Measurements from ENCODE around the gene LRRC55. TPM values are rescaled to one million over a fixed set of nuclear protein-coding genes. Genes with fewer than 3 reads are reported as not detected.

LRRC55 gene
- total RNA-seq, 2 donors from 2014 or later: not detected

- ATAC-seq (ENCODE audit: insufficient number of reproducible peaks, low FRiP score, low read depth): no peak
- H3K9me3 ChIP-seq: no peaks in the 10 kb centered on the region
- no peaks in the 10 kb centered on the region for H3K4me1 ChIP-seq (ENCODE audit: control insufficient read depth in 1 of 2, low read depth in 2 of 2)
- H3K36me3 ChIP-seq: no peaks in the 10 kb centered on the region
- no peak for TF ChIP-seq CTCF (IDR thresholded peaks at IDR 0.05)
- no peak overlapping the region for H3K27ac ChIP-seq
- no peak for DNase-seq (ENCODE audit: low spot score)
- no peak overlapping the region for H3K4me3 ChIP-seq
- H3K27me3 ChIP-seq (replicated peaks; ENCODE audit: insufficient read depth): no peaks in the 10 kb centered on the region
Measured at GRCh38 chr11:57205041-57205641, 23.4 kb downstream of the LRRC55 start.

GRCh38 chr11:57207168-57207567 is 25.4 kb downstream of the LRRC55 start:
- no peak for ATAC-seq (ENCODE audit: insufficient number of reproducible peaks, low FRiP score, low read depth)

GRCh38 chr11:57210781-57211180 is 29.0 kb downstream of the LRRC55 start:
- no peaks in the 10 kb centered on the region for H3K27me3 ChIP-seq (replicated peaks; ENCODE audit: insufficient read depth)
- H3K9me3 ChIP-seq: no peaks in the 10 kb centered on the region
- no peak overlapping the region for H3K27ac ChIP-seq
- H3K4me3 ChIP-seq: no peak overlapping the region
- H3K36me3 ChIP-seq: no peaks in the 10 kb centered on the region
- no peaks in the 10 kb centered on the region for H3K4me1 ChIP-seq (ENCODE audit: control insufficient read depth in 1 of 2, low read depth in 2 of 2)
- TF ChIP-seq CTCF (IDR thresholded peaks at IDR 0.05): no peak
- DNase-seq (ENCODE audit: low spot score): no peak
- ATAC-seq (ENCODE audit: insufficient number of reproducible peaks, low FRiP score, low read depth): no peak

More at GRCh38 chr11:57207168-57207567, 25.4 kb downstream of the LRRC55 start:
- Histone ChIP-seq H3K4me1 (ENCODE audit: control insufficient read depth in 1 of 2, low read depth in 2 of 2) (no peaks in the 10 kb centered on the region), H3K27me3 (replicated peaks; ENCODE audit: insufficient read depth) (no peaks in the 10 kb centered on the region), H3K9me3 (no peaks in the 10 kb centered on the region), H3K4me3 (no peak overlapping the region), H3K36me3 (no peaks in the 10 kb centered on the region), H3K27ac (no peak overlapping the region)
- TF ChIP-seq CTCF (IDR thresholded peaks at IDR 0.05): no peak
- no peak for DNase-seq (ENCODE audit: low spot score)

GRCh38 chr11:57213342-57214097 is 31.8 kb downstream of the LRRC55 start:
- no peaks in the 10 kb centered on the region for H3K9me3 ChIP-seq
- DNase-seq (ENCODE audit: low spot score): no peak
- ATAC-seq (ENCODE audit: insufficient number of reproducible peaks, low FRiP score, low read depth): no peak
- no peaks in the 10 kb centered on the region for H3K27me3 ChIP-seq (replicated peaks; ENCODE audit: insufficient read depth)
- no peak for TF ChIP-seq CTCF (IDR thresholded peaks at IDR 0.05)
- H3K36me3 ChIP-seq: no peaks in the 10 kb centered on the region
- no peak overlapping the region for H3K27ac ChIP-seq
- peak overlapping the region; percentile 22 for H3K4me3 ChIP-seq
- H3K4me1 ChIP-seq (ENCODE audit: control insufficient read depth in 1 of 2, low read depth in 2 of 2): no peaks in the 10 kb centered on the region

GRCh38 chr11:57214098-57214417 is 32.3 kb downstream of the LRRC55 start:
- DNase-seq (ENCODE audit: low spot score) (no peak), ATAC-seq (ENCODE audit: insufficient number of reproducible peaks, low FRiP score, low read depth) (no peak)
- TF ChIP-seq CTCF (IDR thresholded peaks at IDR 0.05): no peak
- no peaks in the 10 kb centered on the region for H3K27me3 ChIP-seq (replicated peaks; ENCODE audit: insufficient read depth)
- H3K4me1 ChIP-seq (ENCODE audit: control insufficient read depth in 1 of 2, low read depth in 2 of 2): no peaks in the 10 kb centered on the region
- no peaks in the 10 kb centered on the region for H3K9me3 ChIP-seq
- H3K4me3 ChIP-seq: no peak overlapping the region
- H3K27ac ChIP-seq: no peak overlapping the region
- H3K36me3 ChIP-seq: no peaks in the 10 kb centered on the region

Measured in thoracic aorta (tissue), 2 donors.